HG03457 (cell line): ENCODE data around the gene PARP6.

Experiments
- ATAC-seq: cut with Tn5 transposase; IDR thresholded peaks from one replicate; pipeline ENCODE4 v1.9.1; 2021; ENCODE audit warnings: moderate number of reproducible peaks; ENCODE audit not compliant: unreplicated experiment

The PARP6 gene

GRCh38 chr15:72272213-72272996 is at the start of gene PARP6:
TSS of gene PARP6 (minus strand) at chr15:72272554. CDS start at chr15:72267477, 5,077 bp downstream.
- peak; percentile 90 for ATAC-seq

- no peak for ATAC-seq
These were observed 47.8 kb upstream of the PARP6 start, which contains the start of gene CELF6 for GRCh38 chr15:72319985-72320671. TSS of gene CELF6 (minus strand) at chr15:72320157. CDS start at chr15:72319874, 283 bp downstream.

- no peak for ATAC-seq
These were observed 47.1 kb upstream of the PARP6 start for GRCh38 chr15:72319360-72319984.

- ATAC-seq: no peak
These were observed 46.1 kb upstream of the PARP6 start for GRCh38 chr15:72318408-72318942.

GRCh38 chr15:72315706-72316370 is 43.5 kb upstream of the PARP6 start:
- ATAC-seq: no peak

GRCh38 chr15:72313881-72314280 is 41.5 kb upstream of the PARP6 start:
- no peak for ATAC-seq

GRCh38 chr15:72313448-72313840 is 41.1 kb upstream of the PARP6 start:
- no peak for ATAC-seq

GRCh38 chr15:72312605-72313447 is 40.5 kb upstream of the PARP6 start:
- no peak for ATAC-seq

GRCh38 chr15:72307026-72307425 is 34.7 kb upstream of the PARP6 start:
- ATAC-seq: no peak

- ATAC-seq: no peak
These were observed 33.9 kb upstream of the PARP6 start for GRCh38 chr15:72306211-72306785.

GRCh38 chr15:72304596-72304995 is 32.2 kb upstream of the PARP6 start:
- no peak for ATAC-seq

- ATAC-seq: no peak
These were observed 30.6 kb upstream of the PARP6 start for GRCh38 chr15:72302955-72303354.

GRCh38 chr15:72289597-72290325 is 17.4 kb upstream of the PARP6 start:
- no peak for ATAC-seq

GRCh38 chr15:72288796-72289596 is 16.6 kb upstream of the PARP6 start:
- ATAC-seq: no peak

GRCh38 chr15:72285927-72286516 is 13.7 kb upstream of the PARP6 start:
- no peak for ATAC-seq

- no peak for ATAC-seq
These were observed 13.0 kb upstream of the PARP6 start for GRCh38 chr15:72285402-72285801.

- no peak for ATAC-seq
These were observed 12.4 kb upstream of the PARP6 start for GRCh38 chr15:72284781-72285180.

GRCh38 chr15:72281713-72282112 is 9.4 kb upstream of the PARP6 start:
- ATAC-seq: no peak
